Head of caudate nucleus (tissue), 42 donors: ENCODE measurements around the gene SLC17A3.

Experiments used
- DNase-seq, 42 donors: peaks; one replicate each; pipeline versions ENCODE4 v3.0.0 to v3.0.0-alpha.2; 2020 to 2021; ENCODE audit warnings: mixed read lengths in 7 of 42
- intact Hi-C: fragments of 100-400 bp; cut with DNase I; formaldehyde crosslinking; loops from one replicate; pipeline ENCODE4 v1.15.0; 2022

Gene SLC17A3, protein sequence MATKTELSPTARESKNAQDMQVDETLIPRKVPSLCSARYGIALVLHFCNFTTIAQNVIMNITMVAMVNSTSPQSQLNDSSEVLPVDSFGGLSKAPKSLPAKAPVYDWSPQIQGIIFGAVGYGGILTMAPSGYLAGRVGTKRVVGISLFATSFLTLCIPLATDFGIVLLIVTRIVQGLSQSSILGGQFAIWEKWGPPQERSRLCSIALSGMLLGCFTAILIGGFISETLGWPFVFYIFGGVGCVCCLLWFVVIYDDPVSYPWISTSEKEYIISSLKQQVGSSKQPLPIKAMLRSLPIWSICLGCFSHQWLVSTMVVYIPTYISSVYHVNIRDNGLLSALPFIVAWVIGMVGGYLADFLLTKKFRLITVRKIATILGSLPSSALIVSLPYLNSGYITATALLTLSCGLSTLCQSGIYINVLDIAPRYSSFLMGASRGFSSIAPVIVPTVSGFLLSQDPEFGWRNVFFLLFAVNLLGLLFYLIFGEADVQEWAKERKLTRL

DNA sequence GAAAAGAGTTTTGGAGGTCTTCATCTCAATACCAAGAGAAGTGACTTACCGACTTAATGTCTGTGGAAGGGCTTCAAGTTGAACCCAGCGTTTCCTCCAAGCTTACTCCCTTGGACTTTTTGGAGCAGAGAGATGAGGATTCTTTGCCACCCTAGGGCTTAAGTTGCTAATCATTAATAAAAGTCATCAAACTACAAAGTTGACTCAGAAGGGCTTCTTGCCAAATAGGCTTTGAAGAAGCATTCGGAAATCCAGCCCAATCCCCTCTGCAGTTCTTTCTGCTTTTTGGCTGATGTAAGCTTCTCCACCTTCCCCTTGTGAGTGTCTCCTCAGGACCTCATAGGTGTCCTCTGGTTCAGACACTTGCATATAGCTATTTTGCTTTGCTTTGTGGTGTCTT lies at the start of gene SLC17A3:
SLC17A3 (minus strand) TSS at position 126 of the 400 bp plus-strand sequence. CDS start 5,856 bp downstream, outside the sequence.
- DNase-seq: no peak
- intact Hi-C loops: no loop called here

GRCh38 chr6:25922301-25922700 lies 48.3 kb upstream of the SLC17A3 start:
- DNase-seq: no peak
- intact Hi-C loops: no loop called here

DNA sequence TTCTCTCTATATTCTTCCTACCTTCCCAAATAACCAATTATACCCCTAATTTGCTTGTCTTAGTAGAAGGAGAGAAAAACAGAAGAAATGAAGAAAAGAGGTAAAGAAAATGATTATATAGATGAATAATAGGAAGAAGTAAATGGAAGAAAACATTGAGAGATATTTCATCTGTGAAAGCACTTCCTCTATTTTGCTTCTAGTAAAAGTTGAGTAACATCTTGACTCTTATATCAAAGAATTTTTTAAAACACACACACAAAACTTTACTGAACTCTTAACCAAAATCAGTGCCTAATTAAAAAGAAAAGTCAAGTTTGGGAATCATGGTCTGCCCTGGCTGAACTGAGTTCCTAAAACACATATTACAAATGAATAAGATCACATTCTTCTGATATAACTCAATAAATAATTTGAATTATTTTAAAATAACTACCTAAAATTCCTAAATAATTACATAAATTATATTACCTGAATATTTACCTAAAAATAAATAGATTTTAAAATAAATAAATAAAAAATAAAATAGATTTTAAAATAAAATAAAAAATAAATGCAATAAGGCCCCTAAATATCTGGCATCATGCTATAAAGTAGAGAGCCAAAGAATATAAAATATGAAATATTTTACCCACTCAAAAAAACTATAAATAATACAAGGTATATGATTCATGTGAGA lies 47.6 kb upstream of the SLC17A3 start:
- intact Hi-C loops: no loop called here
- DNase-seq: no peak

DNA sequence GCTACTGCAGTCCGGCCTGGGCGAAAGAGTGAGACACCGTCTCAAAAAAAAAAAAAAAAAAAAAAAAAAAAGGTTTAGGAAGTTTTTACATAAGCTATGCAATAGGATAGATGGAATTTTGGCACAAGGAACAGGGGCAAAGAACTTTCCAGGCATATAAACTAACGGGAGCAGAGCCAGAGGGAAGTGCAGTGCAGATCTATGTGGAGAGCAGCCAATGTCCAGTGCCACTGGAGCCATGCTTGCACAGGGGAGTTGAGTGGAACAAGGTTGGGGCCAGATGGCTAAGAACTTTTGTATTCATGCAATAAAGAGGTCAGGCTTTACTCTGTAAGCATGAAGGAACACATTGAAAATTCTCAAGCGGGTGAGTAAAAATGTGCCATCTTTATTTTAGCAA lies 45.6 kb upstream of the SLC17A3 start:
- intact Hi-C loops: no loop called here
- DNase-seq: no peak

DNA sequence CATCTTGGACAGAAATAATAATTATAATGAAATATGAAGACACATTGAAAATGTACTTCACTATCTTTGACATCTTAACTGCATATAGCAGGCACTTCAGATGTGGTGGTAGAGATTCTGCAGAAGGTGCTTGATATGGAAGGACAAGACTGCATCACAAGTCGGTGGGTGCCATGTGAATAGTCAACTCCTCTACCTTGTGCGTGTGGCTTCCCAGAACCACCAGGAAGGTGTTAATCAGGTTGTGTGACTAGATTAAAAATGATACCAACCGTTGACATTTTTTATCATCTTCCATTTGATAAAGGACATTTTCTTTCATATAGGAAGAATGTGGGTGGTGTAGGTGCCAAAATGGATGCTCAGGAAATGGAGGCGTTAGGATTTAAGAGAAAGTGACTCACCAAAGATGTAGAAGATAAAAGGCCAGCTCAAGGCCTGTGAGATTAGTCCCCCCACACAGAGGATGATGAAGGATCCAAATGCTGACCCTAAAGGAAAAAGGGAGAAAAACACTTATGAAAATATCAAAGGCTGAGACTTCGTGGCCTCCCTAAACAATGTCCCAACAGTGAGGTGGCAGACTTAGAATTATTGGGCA lies 44.1 kb upstream of the SLC17A3 start:
- no peak for DNase-seq
- intact Hi-C loops: no loop called here

- intact Hi-C loops: no loop called here
- DNase-seq: no peak
Observed at GRCh38 chr6:25916789-25917490, 42.9 kb upstream of the SLC17A3 start.

DNA sequence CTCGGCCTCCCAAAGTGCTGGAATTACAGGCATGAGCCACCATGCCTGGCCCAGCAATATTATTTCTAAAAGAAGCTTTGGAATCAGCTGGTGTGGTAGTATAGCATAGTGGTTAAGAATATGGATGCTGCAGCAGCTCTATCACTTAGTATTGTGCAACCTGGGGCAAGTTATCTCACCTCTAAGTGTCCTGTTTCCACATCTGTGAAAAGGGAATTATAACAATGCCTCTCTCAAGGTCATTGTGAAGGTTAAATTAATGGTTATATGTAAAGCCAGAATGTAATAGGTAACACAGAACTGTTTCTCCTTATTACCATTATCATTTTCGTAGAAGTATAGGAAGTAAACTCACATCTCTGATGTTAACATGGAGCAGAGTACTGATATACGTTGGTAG lies 42.3 kb upstream of the SLC17A3 start:
- intact Hi-C loops: no loop called here
- DNase-seq: no peak

GRCh38 chr6:25913741-25914140 lies 39.7 kb upstream of the SLC17A3 start:
- intact Hi-C loops: no loop called here
- DNase-seq: no peak

DNA sequence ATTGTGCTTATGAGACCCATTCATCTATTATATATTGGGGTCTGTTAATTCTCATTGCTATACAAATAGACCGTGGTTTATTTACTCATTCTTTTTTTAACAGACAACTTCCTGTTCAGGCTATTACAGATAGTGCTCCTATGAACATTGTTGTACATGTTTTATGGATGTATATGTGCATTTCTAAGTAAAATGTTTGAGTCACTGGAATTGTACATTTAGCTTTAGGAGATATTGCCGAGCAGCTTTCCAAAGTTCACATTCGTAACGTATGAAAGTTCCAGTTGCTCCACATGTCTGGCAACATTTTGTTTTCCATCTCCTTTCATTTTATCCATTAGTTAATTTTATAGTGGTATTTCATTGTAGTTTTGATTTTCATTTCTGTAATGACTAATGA lies 37.3 kb upstream of the SLC17A3 start:
- intact Hi-C loops: no loop called here
- DNase-seq: no peak

DNA sequence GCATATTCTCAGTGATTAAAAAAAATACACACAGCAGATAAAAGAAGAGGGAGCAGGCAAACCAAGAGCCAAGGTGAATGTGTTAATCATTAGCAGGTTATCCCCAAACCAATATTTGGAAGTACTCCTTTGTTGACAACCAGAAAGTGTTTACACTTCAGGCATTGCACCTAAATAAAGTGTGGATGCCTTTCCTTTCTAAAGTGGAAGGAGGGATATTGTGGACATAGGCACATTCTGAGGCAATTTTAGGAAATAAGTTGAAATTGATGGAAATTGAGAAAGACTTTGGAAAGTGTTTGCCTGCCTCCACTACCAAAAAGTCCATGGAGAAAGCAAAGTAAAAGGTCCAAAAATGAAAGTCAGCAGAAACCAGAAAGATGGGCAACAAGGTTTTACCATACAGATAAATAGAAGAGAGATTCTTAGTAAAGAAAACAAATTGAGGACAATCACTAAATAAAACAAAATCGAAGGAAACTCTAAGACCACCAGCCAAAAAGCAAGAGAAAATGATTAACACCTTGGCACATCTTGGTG lies 33.5 kb upstream of the SLC17A3 start:
- intact Hi-C loops: no loop called here
- no peak for DNase-seq

DNA sequence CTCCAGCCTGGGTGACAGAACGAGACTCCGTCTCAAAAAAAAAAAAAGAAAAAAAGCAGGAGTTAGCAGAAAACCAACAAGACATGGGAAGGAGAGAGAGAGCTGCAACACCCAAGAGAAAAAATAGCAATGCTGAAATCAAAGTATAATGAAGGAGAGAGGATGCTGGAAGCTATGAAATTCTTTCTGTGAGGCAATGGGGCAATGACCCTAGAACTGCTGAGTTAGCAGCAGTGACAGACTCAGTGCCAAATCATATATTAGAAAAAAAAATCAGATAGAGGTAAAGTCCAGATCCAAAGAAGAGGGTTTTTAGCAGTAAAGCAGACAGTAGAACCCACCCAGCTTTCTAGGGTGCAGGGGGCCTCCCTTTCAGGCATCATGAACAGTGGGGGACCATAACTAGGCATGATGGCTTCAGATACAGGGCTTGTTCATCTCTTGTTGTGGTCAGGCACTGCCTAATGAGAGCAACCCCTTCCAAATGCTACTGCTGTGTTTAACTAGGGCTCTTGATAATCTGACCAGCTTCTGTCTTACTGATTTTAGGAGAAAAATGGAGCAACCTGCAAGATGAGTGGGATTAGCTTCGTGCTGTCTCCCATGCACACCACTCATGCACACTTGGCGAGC lies 29.5 kb upstream of the SLC17A3 start:
- intact Hi-C loops: no loop called here
- no peak for DNase-seq

GRCh38 chr6:25902071-25902470 lies 28.0 kb upstream of the SLC17A3 start:
- no peak for DNase-seq
- intact Hi-C loops: no loop called here

- no peak for DNase-seq
- intact Hi-C loops: no loop called here
Observed at GRCh38 chr6:25900843-25901242, 26.8 kb upstream of the SLC17A3 start.

DNA sequence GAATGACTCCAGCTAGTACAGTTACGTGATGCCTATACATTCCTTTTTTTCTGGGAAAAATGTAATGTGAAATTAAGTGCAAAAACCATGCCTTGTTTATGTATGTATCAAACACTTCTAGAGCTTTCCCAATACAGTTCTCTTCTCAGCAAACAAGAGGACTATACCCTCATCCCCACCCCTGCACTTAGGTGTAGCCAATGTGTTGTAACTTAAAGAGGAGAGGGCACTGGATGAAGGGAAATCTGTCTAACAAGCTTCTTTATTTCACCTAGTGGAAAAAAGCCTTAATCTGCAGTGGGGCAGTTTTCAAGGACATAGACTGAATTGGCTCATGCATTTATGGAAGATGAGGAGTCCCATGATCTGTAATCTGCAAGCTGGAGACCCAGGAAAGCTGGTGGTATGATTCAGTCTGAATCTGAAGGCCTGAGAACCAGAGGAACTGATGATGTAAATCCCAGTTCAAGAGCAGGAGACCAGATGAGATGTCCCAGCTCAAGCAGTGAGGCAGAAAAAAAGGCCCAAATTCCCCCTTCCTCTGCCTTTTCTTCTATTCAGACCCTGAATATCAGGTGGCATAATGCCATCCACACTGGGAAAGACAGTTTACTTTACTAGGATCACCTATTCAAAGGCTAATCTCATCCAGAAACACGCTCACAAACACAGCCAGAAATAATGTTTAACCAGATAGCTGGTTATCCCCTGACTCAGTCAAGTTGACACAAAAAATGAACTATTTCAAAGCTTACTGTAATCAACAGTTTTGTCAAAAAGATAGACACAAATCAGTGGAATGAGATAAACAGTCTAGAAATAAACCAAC lies 25.8 kb upstream of the SLC17A3 start:
- intact Hi-C loops: no loop called here
- DNase-seq: no peak

GRCh38 chr6:25899123-25899522 lies 25.1 kb upstream of the SLC17A3 start:
- intact Hi-C loops: no loop called here
- DNase-seq: no peak

GRCh38 chr6:25898289-25898977 lies 24.4 kb upstream of the SLC17A3 start:
- no peak for DNase-seq
- intact Hi-C loops: no loop called here

DNA sequence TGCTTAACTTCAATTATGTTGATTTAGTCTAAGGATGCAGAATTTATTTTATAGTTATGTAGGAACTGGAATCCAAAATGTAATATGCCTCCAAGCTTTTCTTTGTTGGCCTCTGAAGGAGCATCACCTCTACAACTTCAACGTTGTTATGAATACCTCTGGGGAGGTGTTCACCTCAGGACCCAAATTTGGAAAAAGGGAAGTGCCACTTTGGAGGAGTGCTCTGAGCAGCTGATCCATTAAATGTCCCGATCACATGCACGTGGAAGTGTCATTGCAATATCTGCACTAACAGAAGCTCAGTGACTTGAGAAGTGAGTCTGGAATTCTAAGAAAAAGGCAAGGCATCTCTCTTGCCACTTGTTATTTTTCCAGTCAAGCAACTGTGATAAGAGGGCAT lies 22.2 kb upstream of the SLC17A3 start:
- intact Hi-C loops: no loop called here
- DNase-seq: no peak
